Heart right ventricle (tissue), 16 donors: Measurements from ENCODE around the gene STK39. TPM values are rescaled to one million over a fixed set of nuclear protein-coding genes. Genes with fewer than 3 reads are reported as not detected.
A peak's percentile ranks its signal among the peaks of the same experiment; 100 is the strongest.

Source experiments
- ATAC-seq, 8 donors: fragments of 200-7000 bp; cut with Tn5 transposase; one replicate each; pipeline ENCODE4 v1.9.1; 2020; ENCODE audit warnings: mild to moderate bottlenecking in 8 of 8, moderate library complexity in 8 of 8, moderate number of reproducible peaks in 1 of 8
- DNase-seq, 2 donors: peaks; one replicate each; pipeline ENCODE4 v3.0.0-alpha.2; 2020
- H3K27ac ChIP-seq, 10 donors: fragments of 200-600 bp; sonication (generic) in 2 of 10; one replicate each; pipeline versions ENCODE4 v1.5.0 to v1.8.0; 2020 to 2022; ENCODE audit warnings: mild to moderate bottlenecking in 3 of 10
- H3K27me3 ChIP-seq, 7 donors: fragments of 200-600 bp; one replicate each; pipeline ENCODE4 v1.8.0; 2021 to 2022; ENCODE audit warnings: mild to moderate bottlenecking in 2 of 7
- H3K36me3 ChIP-seq, 9 donors: fragments of 200-600 bp; sonication (generic) in 1 of 9; one replicate each; pipeline versions ENCODE4 v1.5.0 to v1.8.0; 2020 to 2022; ENCODE audit warnings: mild to moderate bottlenecking in 2 of 9
- H3K4me1 ChIP-seq, 9 donors: fragments of 200-600 bp; sonication (generic) in 1 of 9; one replicate each; pipeline versions ENCODE4 v1.5.0 to v1.8.0; 2020 to 2022; ENCODE audit warnings: mild to moderate bottlenecking in 4 of 9
- H3K4me3 ChIP-seq, 10 donors: fragments of 200-600 bp; sonication (generic) in 2 of 10; one replicate each; pipeline versions ENCODE4 v1.5.0 to v1.8.0; 2020 to 2022; ENCODE audit warnings: mild to moderate bottlenecking in 7 of 10, moderate library complexity in 2 of 10
- H3K9me3 ChIP-seq, 11 donors: fragments of 200-600 bp in 10 of 11; sonication (generic) in 2 of 11; one replicate each; pipeline versions ENCODE4 v1.5.0 to v1.8.0; 2013 to 2022; ENCODE audit warnings: mild to moderate bottlenecking in 2 of 11, control low read depth in 1 of 11, moderate library complexity in 1 of 11
- WGBS, 2 donors: extraction: QIAGEN DNeasy Blood & Tissue Kit; methylation state at CpG; one replicate each; pipeline ENCODE4 v1.1.7; 2013; ENCODE audit warnings: inconsistent platforms in 1 of 2; 5-methylcytosine and 5-hydroxymethylcytosine counted together
- intact Hi-C, 10 donors: fragments of 100-400 bp; cut with DNase I; formaldehyde crosslinking; loops; one replicate each; pipeline versions ENCODE4 v1.11.1 to v1.14.2; 2022
- polyA plus RNA-seq, 2 donors: library from polyadenylated mRNA; stranded (reverse); fragments of 200-250 nt; gene quantifications; one replicate each; pipeline ENCODE4 v1.2.3, GENCODE V29; 2013
- total RNA-seq, 10 donors: library from RNA; stranded (reverse); fragmentation: NEBNext Ultra II Directional in 3 of 10; extraction: Animal tissue kit (Norgen Biotek cat#: 25700) in 3 of 10; gene quantifications; one replicate each; pipeline versions ENCODE4 v1.2.1 to v1.2.4, GENCODE V29; 2021 to 2023
- TF ChIP-seq, protein P1 (sequence below), 9 donors: fragments of 200-600 bp; sonication (generic) in 2 of 9; IDR thresholded peaks; one replicate each; pipeline versions ENCODE4 v1.5.0 to v1.8.0; 2021 to 2022; ENCODE audit warnings: antibody characterized with exemption in 9 of 9, mild to moderate bottlenecking in 5 of 9, moderate library complexity in 1 of 9
- donor health status: Arrhythmogenic right ventricular cardiomyopathy.
- donor health status: ischemic (EF 13 %, LVEDD 7.1; RV severe dilation, severe dysfunction).
- donor health status: healthy with polysubstance abuse.
- donor health status: DM: no; HTN: yes; CAD: no.
- donor health status: DM: no; HTN: no; CAD: no.
- donor health status: ischemic (EF 25% LVEDD 6.9; RV normal size, moderate dysfunction).
- donor health status: ischemic (EF 25% LVEDD 5.7; RV mildly dilated, moderate dysfunction).
- donor health status: healthy.
- donor health status: DM: yes; HTN: yes; CAD: no.
- donor health status: Ischemic cardiomyopathy.
- donor health status: ischemic (EF 35%, LVEDD 5.7; RV mildly dilated, moderate dysfunction).
- donor health status: nonischemic (EF 11% LVEDD 7.7; RV severe dilation, severe dysfunction).
- donor health status: DM: yes; HTN: yes; CAD: no.
- donor health status: PGD.
- donor health status: ischemic (EF 29% LVEDD 5.4; RV normal size, mild dysfunction).
- donor health status: nonischemic (EF 23%, LVEDD 6.1; RV moderate dilation, normal function).

The STK39 gene
- total and polyA plus RNA-seq, 12 donors = 15.2 to 35.5 (median 19.6) TPM

DNA sequence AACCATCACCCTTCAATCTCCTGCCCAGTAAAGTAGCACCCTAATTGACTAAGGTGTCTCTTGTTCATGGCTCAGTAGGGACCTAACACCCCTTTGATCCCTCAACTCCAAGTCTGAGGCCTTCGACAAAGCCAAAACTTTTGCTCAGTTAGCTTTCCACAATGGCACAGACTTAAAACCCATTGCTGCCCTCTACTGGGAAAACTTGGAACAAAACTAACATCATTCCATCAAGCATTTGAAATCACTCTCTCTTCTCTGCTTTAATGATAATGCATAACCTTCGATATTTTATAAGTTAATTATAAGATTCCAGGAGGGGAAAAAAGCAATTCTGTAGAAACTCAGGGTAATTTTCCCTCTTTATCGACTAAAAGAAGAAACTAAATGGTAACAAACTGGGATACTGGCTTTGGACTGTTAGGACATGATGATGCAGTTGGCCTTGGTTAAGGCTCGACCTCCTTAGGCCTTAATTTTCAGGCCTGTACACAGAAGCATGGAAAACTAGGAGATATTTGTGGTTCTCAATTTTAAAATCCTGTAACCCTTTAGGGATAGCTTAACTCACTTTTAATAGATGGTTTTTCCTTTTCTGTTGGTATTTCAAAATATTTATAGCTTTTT lies 127.8 kb downstream of the STK39 start:
- peak in 1 of 2 donors; percentile 36 for DNase-seq
- Histone ChIP-seq H3K9me3 (no peaks in the 10 kb centered on the region), H3K27me3 (no peaks in the 10 kb centered on the region), H3K4me1 (peaks cover 0 to 53% (median 12%) of the 10 kb centered on the region in 9 donors), H3K4me3 (no peak overlapping the region), H3K27ac (peak overlapping the region in 4 of 10 donors; percentile 4 to 42 (median 18)), H3K36me3 (peaks cover 0 to 43% (median 4%) of the 10 kb centered on the region in 9 donors)
- ATAC-seq = peak in 6 of 8 donors; percentile 35 to 69 (median 46)
- intact Hi-C loops = loop anchor here in 9 of 10 donors (2.0 to 10.0 kb wide), 11 partner anchors 128 to 1585 kb away; partner anchors contain the start of gene STK39 (in 1 of the 9)
- TF ChIP-seq, protein P1, sequence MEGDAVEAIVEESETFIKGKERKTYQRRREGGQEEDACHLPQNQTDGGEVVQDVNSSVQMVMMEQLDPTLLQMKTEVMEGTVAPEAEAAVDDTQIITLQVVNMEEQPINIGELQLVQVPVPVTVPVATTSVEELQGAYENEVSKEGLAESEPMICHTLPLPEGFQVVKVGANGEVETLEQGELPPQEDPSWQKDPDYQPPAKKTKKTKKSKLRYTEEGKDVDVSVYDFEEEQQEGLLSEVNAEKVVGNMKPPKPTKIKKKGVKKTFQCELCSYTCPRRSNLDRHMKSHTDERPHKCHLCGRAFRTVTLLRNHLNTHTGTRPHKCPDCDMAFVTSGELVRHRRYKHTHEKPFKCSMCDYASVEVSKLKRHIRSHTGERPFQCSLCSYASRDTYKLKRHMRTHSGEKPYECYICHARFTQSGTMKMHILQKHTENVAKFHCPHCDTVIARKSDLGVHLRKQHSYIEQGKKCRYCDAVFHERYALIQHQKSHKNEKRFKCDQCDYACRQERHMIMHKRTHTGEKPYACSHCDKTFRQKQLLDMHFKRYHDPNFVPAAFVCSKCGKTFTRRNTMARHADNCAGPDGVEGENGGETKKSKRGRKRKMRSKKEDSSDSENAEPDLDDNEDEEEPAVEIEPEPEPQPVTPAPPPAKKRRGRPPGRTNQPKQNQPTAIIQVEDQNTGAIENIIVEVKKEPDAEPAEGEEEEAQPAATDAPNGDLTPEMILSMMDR (IDR thresholded peaks at IDR 0.05) = peak in 8 of 9 donors; percentile 14 to 72 (median 62)
- 41 to 44% methylated on average over 4 of the region's 4 CpGs for WGBS, 2 donors

- WGBS, 2 donors = 49 to 50% methylated on average over 10 of the region's 10 CpGs
- H3K4me1 ChIP-seq = peaks cover 2 to 60% (median 16%) of the 10 kb centered on the region in 9 donors
- ATAC-seq (peak; percentile 43 to 74 (median 66)), DNase-seq (peak in 1 of 2 donors; percentile 45)
- intact Hi-C loops = loop anchor here in 9 of 10 donors (2.0 to 10.0 kb wide), 8 partner anchors 152 to 1584 kb away; no protein-coding TSS in a partner anchor
- H3K9me3 ChIP-seq = no peaks in the 10 kb centered on the region
- peaks cover 0 to 43% (median 4%) of the 10 kb centered on the region in 9 donors for H3K36me3 ChIP-seq
- H3K4me3 ChIP-seq = peak overlapping the region in 1 of 10 donors; percentile 6
- TF ChIP-seq, protein P1 (IDR thresholded peaks at IDR 0.05) = peak; percentile 38 to 83 (median 73)
- H3K27ac ChIP-seq = peak overlapping the region in 4 of 10 donors; percentile 3 to 23 (median 12)
- H3K27me3 ChIP-seq = no peaks in the 10 kb centered on the region
Measured at GRCh38 chr2:168118733-168119514, 128.5 kb downstream of the STK39 start.

DNA sequence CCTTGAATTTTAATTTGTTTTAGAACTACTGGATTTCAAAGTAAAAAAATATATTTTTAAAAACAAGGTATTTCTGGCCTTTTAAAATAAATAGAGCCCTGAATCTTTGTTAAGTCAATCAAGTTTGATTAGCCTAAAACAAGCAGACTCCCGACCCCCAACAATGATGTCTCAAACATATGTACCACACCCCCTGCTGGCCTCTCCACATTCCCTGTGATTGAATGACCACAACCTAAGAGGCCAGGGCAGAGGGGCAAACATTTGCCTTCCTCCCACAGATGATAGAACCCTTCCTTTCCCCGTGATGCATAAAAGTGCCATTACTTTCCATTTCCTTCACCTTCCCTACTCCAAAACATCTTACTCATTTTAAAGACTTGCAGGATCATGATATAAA lies 130.9 kb downstream of the STK39 start:
- Histone ChIP-seq H3K27me3 (no peaks in the 10 kb centered on the region), H3K9me3 (no peaks in the 10 kb centered on the region), H3K27ac (no peak overlapping the region), H3K4me3 (no peak overlapping the region), H3K36me3 (peaks cover 0 to 22% (median 0%) of the 10 kb centered on the region in 9 donors), H3K4me1 (peaks cover 2 to 66% (median 19%) of the 10 kb centered on the region in 9 donors)
- ATAC-seq (no peak), DNase-seq (no peak)
- intact Hi-C loops = loop anchor here in 9 of 10 donors (5.0 to 10.0 kb wide), 7 partner anchors 149 to 1582 kb away; no protein-coding TSS in a partner anchor
- TF ChIP-seq, protein P1 (IDR thresholded peaks at IDR 0.05) = peak in 1 of 9 donors; percentile 3
- WGBS, 2 donors = 85 to 91% methylated on average over 2 of the region's 2 CpGs

DNA sequence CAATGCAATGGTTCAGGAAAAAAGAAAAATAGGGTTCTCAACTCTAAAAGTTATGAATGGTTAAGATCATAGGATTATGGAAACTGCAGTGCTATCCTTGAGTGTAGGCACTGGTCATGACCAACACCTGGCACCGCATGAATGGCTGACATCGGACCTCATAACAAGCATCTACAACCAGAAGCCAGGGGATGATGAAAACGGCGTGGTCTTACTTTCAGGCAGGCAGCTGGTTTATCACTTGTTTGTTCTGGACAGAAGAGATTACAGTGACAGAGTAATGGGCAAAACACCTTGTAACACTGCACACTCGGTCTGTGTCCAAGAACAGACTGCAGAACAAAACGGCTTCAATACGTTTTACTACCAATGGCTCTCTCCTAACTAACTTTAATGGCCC lies 132.8 kb downstream of the STK39 start:
- Histone ChIP-seq H3K9me3 (no peaks in the 10 kb centered on the region), H3K27ac (peak overlapping the region in 1 of 10 donors; percentile 12), H3K27me3 (no peaks in the 10 kb centered on the region), H3K4me3 (no peak overlapping the region), H3K4me1 (peaks cover 2 to 56% (median 19%) of the 10 kb centered on the region in 9 donors), H3K36me3 (peaks cover 0 to 13% (median 0%) of the 10 kb centered on the region in 9 donors)
- peak in 1 of 2 donors; percentile 43 for DNase-seq
- 56 to 63% methylated on average over 7 of the region's 7 CpGs for WGBS, 2 donors
- TF ChIP-seq, protein P1 (IDR thresholded peaks at IDR 0.05) = no peak
- intact Hi-C loops = loop anchor here in 9 of 10 donors (5.0 to 10.0 kb wide), 7 partner anchors 147 to 1580 kb away; no protein-coding TSS in a partner anchor
- ATAC-seq = peak in 6 of 8 donors; percentile 12 to 92 (median 71)
